Panc1 (cell line): Measurements from ENCODE around the gene SERPINF2. TPM values are rescaled to one million over a fixed set of nuclear protein-coding genes. Genes with fewer than 3 reads are reported as not detected.

ENCODE experiments used
- ATAC-seq: fragments of 200-7000 bp; cut with Tn5 transposase; 2 replicates; pipeline ENCODE4 v1.9.1; 2020; ENCODE audit warnings: mild to moderate bottlenecking, moderate library complexity
- BruUV-seq: library from RNA; stranded (reverse); fragments of 400-500 nt; replicated peaks from 2 replicates; lab custom pipeline; 2021; lab: Mats Ljungman, UMichigan
- CTCF ChIA-PET: fragments of 300-600 bp; sonication (Branson Sonifier 250); formaldehyde crosslinking; loops from one replicate; lab custom pipeline; 2022; ENCODE audit warnings: antibody characterized with exemption; lab: Charles Lee
- POLR2A ChIA-PET: fragments of 300-600 bp; sonication (Branson Sonifier 250); formaldehyde crosslinking; loops from one replicate; lab custom pipeline; 2022; ENCODE audit warnings: antibody characterized with exemption; lab: Charles Lee
- DNase-seq: peaks from one replicate; pipeline ENCODE4 v3.0.0-alpha.2; 2010; ENCODE audit warnings: low read depth, low spot score
- H3K27ac ChIP-seq: 2 replicates; pipeline ENCODE4 v1.5.1; 2011; ENCODE audit warnings: mild to moderate bottlenecking, low read length, inconsistent platforms
- H3K27me3 ChIP-seq: fragments of 200-500 bp; sonication (Bioruptor generic); 2 replicates; pipeline ENCODE4 v1.6.0; 2014; ENCODE audit warnings: low read length, inconsistent platforms; ENCODE audit not compliant: control insufficient read depth, insufficient read depth
- H3K36me3 ChIP-seq: fragments of 200-500 bp; sonication (Bioruptor generic); 2 replicates; pipeline ENCODE4 v1.5.1; 2014; ENCODE audit warnings: inconsistent platforms, mild to moderate bottlenecking, low read length, moderate library complexity; ENCODE audit not compliant: control insufficient read depth, insufficient read depth
- H3K4me1 ChIP-seq: 2 replicates; pipeline ENCODE4 v1.5.1; 2011; ENCODE audit warnings: inconsistent platforms, mild to moderate bottlenecking, low read length, moderate library complexity; ENCODE audit not compliant: control insufficient read depth, insufficient read depth
- H3K4me3 ChIP-seq, 2 experiments: 2 replicates each; pipeline ENCODE4 v1.5.1; 2011 to 2012; ENCODE audit warnings: low read depth in 2 of 2, low read length in 2 of 2, mild to moderate bottlenecking in 2 of 2, inconsistent platforms in 1 of 2, moderate library complexity in 1 of 2
- H3K9me3 ChIP-seq: fragments of 200-500 bp; sonication (Bioruptor generic); 2 replicates; pipeline ENCODE4 v1.5.1; 2014; ENCODE audit warnings: low read depth, mild to moderate bottlenecking, inconsistent platforms, low read length, moderate library complexity; ENCODE audit not compliant: control insufficient read depth, insufficient read depth
- POLR2AphosphoS5 ChIP-seq: IDR thresholded peaks from 2 replicates; pipeline ENCODE4 v1.6.1; 2012; ENCODE audit warnings: mild to moderate bottlenecking, low read depth, low read length, moderate library complexity
- SIN3A ChIP-seq: IDR thresholded peaks from 2 replicates; pipeline ENCODE4 v1.6.1; 2012; ENCODE audit warnings: low read depth, mild to moderate bottlenecking, low read length, moderate library complexity, borderline replicate concordance; ENCODE audit not compliant: insufficient read depth
- TCF7L2 ChIP-seq: IDR thresholded peaks from 2 replicates; pipeline ENCODE4 v1.6.1; 2011; ENCODE audit warnings: mild to moderate bottlenecking, low read depth, low read length, inconsistent platforms
- in situ Hi-C: cut with HindIII; loops from 2 replicates; pipeline ENCODE4 v1.10.0; 2016; ENCODE audit warnings: low sequenced_read_pairs, low pct_unique_long_range_greater_than_20kb
- intact Hi-C: fragments of 100-400 bp; cut with micrococcal nuclease; formaldehyde crosslinking; loops from one replicate; pipeline ENCODE4 v1.10.0; 2022; ENCODE audit not compliant: unreplicated experiment
- total RNA-seq: library from RNA; stranded (reverse); gene quantifications from one replicate; pipeline ENCODE4 v1.2.1, GENCODE V29; 2021; ENCODE audit not compliant: unreplicated experiment
- TF ChIP-seq, protein P1 (sequence below), 2 experiments: IDR thresholded peaks; 2 replicates each; pipeline ENCODE4 v1.6.1; 2011 to 2012; ENCODE audit warnings: low read depth in 2 of 2, control low read depth in 1 of 2, low read length in 1 of 2, mild to moderate bottlenecking in 1 of 2, moderate library complexity in 1 of 2; ENCODE audit not compliant: insufficient read depth in 1 of 2
- TF ChIP-seq, protein P2 (sequence below): fragments of 450-650 bp; IDR thresholded peaks from 2 replicates; pipeline ENCODE4 v1.5.1; 2017; ENCODE audit warnings: mild to moderate bottlenecking

The SERPINF2 gene
- total RNA-seq, 1 experiment from 2014 or later = 0.77 TPM

DNA sequence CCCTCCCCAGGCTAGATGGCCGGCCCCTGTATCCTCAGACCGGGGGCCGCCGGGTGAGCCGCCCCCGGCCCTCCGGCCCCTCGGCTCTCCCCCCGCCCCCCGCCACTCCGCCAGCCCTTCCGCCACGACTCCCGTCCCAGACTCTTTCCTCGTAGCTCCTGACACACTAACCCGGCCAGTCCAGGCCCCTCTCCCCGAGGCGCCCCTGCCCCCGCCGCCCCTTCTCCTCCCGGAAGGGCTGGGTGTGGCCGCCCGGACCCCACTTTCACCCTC, 26.9 kb upstream of the SERPINF2 start:
- TF ChIP-seq TCF7L2 (no peak), POLR2AphosphoS5 (no peak), SIN3A (no peak)
- TF ChIP-seq, protein P1, sequence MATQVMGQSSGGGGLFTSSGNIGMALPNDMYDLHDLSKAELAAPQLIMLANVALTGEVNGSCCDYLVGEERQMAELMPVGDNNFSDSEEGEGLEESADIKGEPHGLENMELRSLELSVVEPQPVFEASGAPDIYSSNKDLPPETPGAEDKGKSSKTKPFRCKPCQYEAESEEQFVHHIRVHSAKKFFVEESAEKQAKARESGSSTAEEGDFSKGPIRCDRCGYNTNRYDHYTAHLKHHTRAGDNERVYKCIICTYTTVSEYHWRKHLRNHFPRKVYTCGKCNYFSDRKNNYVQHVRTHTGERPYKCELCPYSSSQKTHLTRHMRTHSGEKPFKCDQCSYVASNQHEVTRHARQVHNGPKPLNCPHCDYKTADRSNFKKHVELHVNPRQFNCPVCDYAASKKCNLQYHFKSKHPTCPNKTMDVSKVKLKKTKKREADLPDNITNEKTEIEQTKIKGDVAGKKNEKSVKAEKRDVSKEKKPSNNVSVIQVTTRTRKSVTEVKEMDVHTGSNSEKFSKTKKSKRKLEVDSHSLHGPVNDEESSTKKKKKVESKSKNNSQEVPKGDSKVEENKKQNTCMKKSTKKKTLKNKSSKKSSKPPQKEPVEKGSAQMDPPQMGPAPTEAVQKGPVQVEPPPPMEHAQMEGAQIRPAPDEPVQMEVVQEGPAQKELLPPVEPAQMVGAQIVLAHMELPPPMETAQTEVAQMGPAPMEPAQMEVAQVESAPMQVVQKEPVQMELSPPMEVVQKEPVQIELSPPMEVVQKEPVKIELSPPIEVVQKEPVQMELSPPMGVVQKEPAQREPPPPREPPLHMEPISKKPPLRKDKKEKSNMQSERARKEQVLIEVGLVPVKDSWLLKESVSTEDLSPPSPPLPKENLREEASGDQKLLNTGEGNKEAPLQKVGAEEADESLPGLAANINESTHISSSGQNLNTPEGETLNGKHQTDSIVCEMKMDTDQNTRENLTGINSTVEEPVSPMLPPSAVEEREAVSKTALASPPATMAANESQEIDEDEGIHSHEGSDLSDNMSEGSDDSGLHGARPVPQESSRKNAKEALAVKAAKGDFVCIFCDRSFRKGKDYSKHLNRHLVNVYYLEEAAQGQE (IDR thresholded peaks at IDR 0.05; ENCODE audit: insufficient read depth in 1 of 2, low read depth in 2 of 2, low read length in 1 of 2) = no peak
- TF ChIP-seq, protein P2, sequence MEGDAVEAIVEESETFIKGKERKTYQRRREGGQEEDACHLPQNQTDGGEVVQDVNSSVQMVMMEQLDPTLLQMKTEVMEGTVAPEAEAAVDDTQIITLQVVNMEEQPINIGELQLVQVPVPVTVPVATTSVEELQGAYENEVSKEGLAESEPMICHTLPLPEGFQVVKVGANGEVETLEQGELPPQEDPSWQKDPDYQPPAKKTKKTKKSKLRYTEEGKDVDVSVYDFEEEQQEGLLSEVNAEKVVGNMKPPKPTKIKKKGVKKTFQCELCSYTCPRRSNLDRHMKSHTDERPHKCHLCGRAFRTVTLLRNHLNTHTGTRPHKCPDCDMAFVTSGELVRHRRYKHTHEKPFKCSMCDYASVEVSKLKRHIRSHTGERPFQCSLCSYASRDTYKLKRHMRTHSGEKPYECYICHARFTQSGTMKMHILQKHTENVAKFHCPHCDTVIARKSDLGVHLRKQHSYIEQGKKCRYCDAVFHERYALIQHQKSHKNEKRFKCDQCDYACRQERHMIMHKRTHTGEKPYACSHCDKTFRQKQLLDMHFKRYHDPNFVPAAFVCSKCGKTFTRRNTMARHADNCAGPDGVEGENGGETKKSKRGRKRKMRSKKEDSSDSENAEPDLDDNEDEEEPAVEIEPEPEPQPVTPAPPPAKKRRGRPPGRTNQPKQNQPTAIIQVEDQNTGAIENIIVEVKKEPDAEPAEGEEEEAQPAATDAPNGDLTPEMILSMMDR = no peak
- ATAC-seq (no peak), DNase-seq (no peak)
- Histone ChIP-seq H3K27ac (no peak overlapping the region; the same call in 1 of the 2 replicates), H3K36me3 (peaks cover 4% of the 10 kb centered on the region; the same call in 1 of the 2 replicates), H3K4me3 (peak overlapping the region; percentile 73 to 78), H3K9me3 (no peaks in the 10 kb centered on the region), H3K27me3 (no peaks in the 10 kb centered on the region), H3K4me1 (peaks cover 49% of the 10 kb centered on the region)
- no TSS peak for BruUV-seq
- CTCF ChIA-PET = no interaction called here
- in situ Hi-C loops (no loop called here), intact Hi-C loops (no loop called here)
- POLR2A ChIA-PET = no interaction called here

DNA sequence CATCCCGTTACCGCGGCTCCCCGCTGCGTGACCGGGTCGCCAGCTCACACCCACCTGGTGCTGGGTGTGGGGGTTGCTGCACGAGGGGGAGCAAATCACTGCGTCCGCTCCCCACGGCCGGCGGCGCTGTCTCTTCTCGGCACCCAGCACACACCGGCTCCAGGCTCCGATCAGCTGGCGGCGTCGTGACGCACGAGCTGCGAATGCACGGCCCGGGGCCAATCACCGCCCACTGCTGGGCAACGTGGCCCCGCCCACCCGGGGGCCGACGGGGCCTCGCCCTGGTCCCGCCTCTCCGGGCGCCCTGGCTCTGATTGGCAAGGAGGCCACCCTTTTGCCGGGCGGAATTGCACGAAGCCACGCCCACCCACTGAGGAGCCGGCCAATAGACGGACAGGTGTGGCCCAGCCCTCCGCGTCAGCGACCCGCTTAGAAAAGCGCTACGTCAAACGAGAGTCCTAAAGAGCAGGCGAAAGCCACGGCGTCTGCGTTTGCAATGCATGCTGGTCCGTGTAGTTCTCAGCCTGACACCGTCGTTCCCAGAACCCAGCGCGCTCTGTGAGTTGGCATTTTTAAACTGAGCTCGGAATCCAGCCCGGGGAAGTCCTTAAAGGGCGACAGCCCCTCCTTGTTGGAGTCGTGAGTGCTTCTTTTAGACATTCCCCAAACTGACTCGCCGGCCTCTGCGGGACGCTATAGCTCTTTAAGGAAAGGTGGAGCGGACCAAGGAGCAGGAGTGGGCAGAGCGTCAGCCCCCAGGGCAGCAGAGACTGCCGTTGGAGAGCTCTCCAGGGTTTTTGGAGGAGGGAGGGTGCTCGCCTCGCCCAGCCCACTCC, 26.4 kb upstream of the SERPINF2 start:
- TF ChIP-seq TCF7L2 (no peak), POLR2AphosphoS5 (peak; percentile 74), SIN3A (peak; percentile 90; the same call in 1 of the 2 replicates)
- TF ChIP-seq, protein P1 (IDR thresholded peaks at IDR 0.05; ENCODE audit: insufficient read depth in 1 of 2, low read depth in 2 of 2, low read length in 1 of 2) = 0 out of 4 replicates have a peak, but pooled peaks of 1 of the 2 experiments have one; percentile 31
- TF ChIP-seq, protein P2 = no peak
- ChIA-PET CTCF (interaction anchor here (1.3 kb wide), 1 partner anchor 67 kb away, joined by 5 read pairs; no protein-coding TSS in a partner anchor), POLR2A (interaction anchor here (0.5 to 1.1 kb wide), 4 partner anchors 72 to 190 kb away, joined by 3 to 10 read pairs (median 8); no protein-coding TSS in a partner anchor)
- BruUV-seq = no TSS peak
- Histone ChIP-seq H3K27me3 (no peaks in the 10 kb centered on the region), H3K4me3 (peak overlapping the region; percentile 78 to 79), H3K27ac (peak overlapping the region; percentile 99), H3K9me3 (no peaks in the 10 kb centered on the region), H3K36me3 (peaks cover 4% of the 10 kb centered on the region; the same call in 1 of the 2 replicates), H3K4me1 (peaks cover 44% of the 10 kb centered on the region)
- intact Hi-C loops (no loop called here), in situ Hi-C loops (no loop called here)
- DNase-seq = peak; percentile 99
- ATAC-seq = peak; percentile 84
